Breast epithelium (tissue), 3 donors: ENCODE data around the gene PLIN4.

Experiments
- CTCF ChIP-seq, 3 donors: fragments of 450-650 bp; IDR thresholded peaks; one replicate each; pipeline ENCODE4 v1.5.1; 2016 to 2017; ENCODE audit warnings: antibody characterized with exemption in 3 of 3, mild to moderate bottlenecking in 3 of 3, moderate library complexity in 3 of 3
- POLR2A ChIP-seq: fragments of 450-650 bp; IDR thresholded peaks from one replicate; pipeline ENCODE4 v1.6.1; 2016; ENCODE audit warnings: antibody characterized with exemption, mild to moderate bottlenecking, moderate library complexity
- POLR2AphosphoS5 ChIP-seq, 3 donors: sonication (generic); formaldehyde crosslinking; IDR thresholded peaks; one replicate each; pipeline ENCODE4 v1.6.1; 2017; ENCODE audit warnings: antibody characterized with exemption in 3 of 3

GRCh38 chr19:4536798-4537197 is 18.5 kb upstream of the PLIN4 start:
- TF ChIP-seq CTCF (IDR thresholded peaks at IDR 0.05) (no peak), POLR2A (no peak), POLR2AphosphoS5 (IDR thresholded peaks at IDR 0.05) (no peak)
